Measurements from ENCODE around the gene OTULINL.

GRCh38 chr5:14594378-14595074, 12.9 kb downstream of the OTULINL start:
- no peak for TF ChIP-seq POLR2AphosphoS5 (IDR thresholded peaks at IDR 0.05)
- peak in 1 of 11 experiments; percentile 4 for TF ChIP-seq CTCF (IDR thresholded peaks at IDR 0.05 in 8 of 11, conservative IDR thresholded peaks at IDR 0.05 in 3 of 11)
- TF ChIP-seq POLR2A (IDR thresholded peaks at IDR 0.05), result no peak
